Parathyroid adenoma (tissue), 2 donors: ENCODE measurements around the gene SLC47A2.

Source experiments
- H2AFZ ChIP-seq: fragments of 300-600 bp; sonication (generic); one replicate; pipeline ENCODE4 v1.7.0; 2017; ENCODE audit warnings: antibody characterized with exemption, mild to moderate bottlenecking
- H3K27ac ChIP-seq: fragments of 300-600 bp; sonication (generic); one replicate; pipeline ENCODE4 v1.7.0; 2017
- H3K27me3 ChIP-seq: fragments of 300-600 bp; sonication (generic); one replicate; pipeline ENCODE4 v1.7.0; 2017; ENCODE audit warnings: low read length; ENCODE audit not compliant: control insufficient read depth, insufficient read depth
- H3K36me3 ChIP-seq: fragments of 300-600 bp; sonication (generic); one replicate; pipeline ENCODE4 v1.7.0; 2017; ENCODE audit warnings: low read length; ENCODE audit not compliant: control insufficient read depth, insufficient read depth
- H3K4me1 ChIP-seq: fragments of 300-600 bp; sonication (generic); one replicate; pipeline ENCODE4 v1.7.0; 2017; ENCODE audit warnings: control low read depth
- H3K4me2 ChIP-seq: fragments of 300-600 bp; sonication (generic); one replicate; pipeline ENCODE4 v1.7.0; 2017; ENCODE audit warnings: low read length
- H3K4me3 ChIP-seq: fragments of 300-600 bp; sonication (generic); one replicate; pipeline ENCODE4 v1.7.0; 2017; ENCODE audit warnings: low read depth, low read length
- H3K79me2 ChIP-seq: fragments of 300-600 bp; sonication (generic); one replicate; pipeline ENCODE4 v1.7.0; 2017; ENCODE audit warnings: control low read depth
- H3K9ac ChIP-seq: fragments of 300-600 bp; sonication (generic); one replicate; pipeline ENCODE4 v1.7.0; 2017; ENCODE audit warnings: mild to moderate bottlenecking
- H3K9me3 ChIP-seq: fragments of 300-600 bp; sonication (generic); one replicate; pipeline ENCODE4 v1.7.0; 2017; ENCODE audit warnings: low read length; ENCODE audit not compliant: control insufficient read depth
- CTCF ChIP-seq: fragments of 300-600 bp; sonication (generic); IDR thresholded peaks from one replicate; pipeline ENCODE4 v1.7.0; 2017; ENCODE audit warnings: antibody characterized with exemption, mild to moderate bottlenecking
- donor health status: primary hyperparathyroidism.

The SLC47A2 gene

GRCh38 chr17:19747829-19748806, 31.7 kb upstream of the SLC47A2 start, which contains the start of gene ALDH3A1:
Gene ALDH3A1, minus strand, starts transcription at chr17:19748298. Its CDS starts 3,169 bp downstream, at chr17:19745129.
- Histone ChIP-seq H3K9ac (no peak within 1 kb of the TSS), H3K27me3 (no peaks in the 10 kb centered on the region), H3K4me3 (no peak within 1 kb of the TSS), H2AFZ (no peak within 1 kb of the TSS), H3K79me2 (no peaks in the 10 kb centered on the region), H3K27ac (no peak within 1 kb of the TSS), H3K4me2 (no peak within 1 kb of the TSS), H3K4me1 (no peaks in the 10 kb centered on the region), H3K9me3 (no peaks in the 10 kb centered on the region), H3K36me3 (no peaks in the 10 kb centered on the region)
- no peak for TF ChIP-seq CTCF

GRCh38 chr17:19747159-19747719, 30.9 kb upstream of the SLC47A2 start:
- Histone ChIP-seq H3K9ac (no peak overlapping the region), H3K9me3 (no peaks in the 10 kb centered on the region), H3K27me3 (no peaks in the 10 kb centered on the region), H3K4me3 (no peak overlapping the region), H3K36me3 (no peaks in the 10 kb centered on the region), H3K27ac (no peak overlapping the region), H2AFZ (no peak overlapping the region), H3K79me2 (no peaks in the 10 kb centered on the region), H3K4me2 (no peak overlapping the region), H3K4me1 (no peaks in the 10 kb centered on the region)
- no peak for TF ChIP-seq CTCF

GRCh38 chr17:19746517-19746916, 30.1 kb upstream of the SLC47A2 start:
- H3K4me3 ChIP-seq = no peak overlapping the region
- H3K4me2 ChIP-seq = no peak overlapping the region
- no peaks in the 10 kb centered on the region for H3K9me3 ChIP-seq
- H2AFZ ChIP-seq = no peak overlapping the region
- TF ChIP-seq CTCF = no peak
- no peaks in the 10 kb centered on the region for H3K36me3 ChIP-seq
- no peak overlapping the region for H3K9ac ChIP-seq
- no peaks in the 10 kb centered on the region for H3K79me2 ChIP-seq
- no peaks in the 10 kb centered on the region for H3K4me1 ChIP-seq
- H3K27me3 ChIP-seq = no peaks in the 10 kb centered on the region
- H3K27ac ChIP-seq = no peak overlapping the region

GRCh38 chr17:19744922-19745757, 28.8 kb upstream of the SLC47A2 start:
- H3K27me3 ChIP-seq = no peaks in the 10 kb centered on the region
- peak overlapping the region; percentile 71 for H3K4me2 ChIP-seq
- H3K79me2 ChIP-seq = no peaks in the 10 kb centered on the region
- H3K36me3 ChIP-seq = no peaks in the 10 kb centered on the region
- H3K9me3 ChIP-seq = no peaks in the 10 kb centered on the region
- peak; percentile 93 for TF ChIP-seq CTCF
- H3K27ac ChIP-seq = no peak overlapping the region
- peak overlapping the region; percentile 92 for H2AFZ ChIP-seq
- H3K4me1 ChIP-seq = no peaks in the 10 kb centered on the region
- no peak overlapping the region for H3K9ac ChIP-seq
- H3K4me3 ChIP-seq = no peak overlapping the region
